Measurements from ENCODE around the gene CD58. TPM values are rescaled to one million over a fixed set of nuclear protein-coding genes. Genes with fewer than 3 reads are reported as not detected.
A peak's percentile ranks its signal among the peaks of the same experiment; 100 is the strongest.

CD58 gene
- polyA plus RNA-seq, 1 of the 3 experiments (the other 2 are of a cell fraction) = 18.1 TPM

DNA sequence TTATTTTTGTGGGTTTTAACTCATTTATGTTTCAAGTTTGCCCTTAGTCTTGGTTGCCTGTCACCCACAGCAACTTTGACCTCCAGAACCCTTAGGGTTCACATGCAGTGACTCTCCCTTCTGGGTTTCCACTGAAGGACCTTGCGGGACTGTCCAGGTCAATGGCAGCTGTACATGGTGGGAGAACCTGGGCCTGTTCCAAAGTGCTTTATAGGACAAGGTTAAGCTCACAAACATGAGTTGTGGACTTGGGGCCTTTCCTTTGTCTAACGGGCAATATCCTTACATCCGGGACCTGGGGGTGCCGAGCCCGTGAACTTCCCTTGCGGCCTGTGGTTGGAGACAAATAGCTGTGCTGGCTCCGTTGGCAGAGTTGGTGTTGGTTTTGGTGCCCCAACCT is 77.8 kb downstream of the CD58 start:
- POLR2A ChIA-PET = interaction anchor here (1.1 kb wide), 1 partner anchor 354 kb away, joined by 3 read pairs; no protein-coding TSS in a partner anchor

DNA sequence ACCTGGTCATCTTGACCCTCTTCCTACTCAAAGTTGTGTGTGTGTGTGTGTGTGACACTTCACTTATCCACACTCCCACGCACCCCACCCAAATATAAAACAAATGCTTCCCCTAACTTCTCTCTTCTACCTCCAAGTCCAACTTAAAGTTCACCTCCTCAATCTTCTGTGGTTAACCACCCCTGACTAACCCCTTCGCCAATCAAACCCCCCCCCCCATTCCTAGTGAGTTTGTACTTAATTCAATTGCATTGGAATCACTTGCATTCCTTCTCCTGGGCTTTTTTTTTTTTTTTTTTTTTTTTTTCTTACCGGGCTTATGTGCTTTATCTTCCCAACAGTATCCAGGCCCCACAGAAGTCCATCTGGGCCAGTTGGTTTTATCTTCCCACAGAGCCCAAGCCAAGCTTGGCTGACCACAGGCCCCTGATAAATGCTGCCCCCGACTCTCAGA is 78.4 kb downstream of the CD58 start:
- Histone ChIP-seq H3K4me3 (ENCODE audit: low read depth in 2 of 2, low read length in 1 of 2) (no peak overlapping the region), H3K9ac (no peak overlapping the region), H3K9me3 (no peaks in the 10 kb centered on the region), H4K20me1 (ENCODE audit: insufficient read depth) (no peaks in the 10 kb centered on the region), H3K27ac (ENCODE audit: low read depth in 2 of 2, low read length in 1 of 2) (peak overlapping the region in 1 of 2 experiments; percentile 38; a peak in 2 of 4 replicates), H3K4me2 (no peak overlapping the region), H3K27me3 (ENCODE audit: insufficient read depth) (no peaks in the 10 kb centered on the region), H3K4me1 (ENCODE audit: control insufficient read depth in 1 of 2, insufficient read depth in 2 of 2, low read depth in 1 of 2, low read length in 1 of 2) (peaks cover 15 to 47% of the 10 kb centered on the region in 2 experiments; a peak in 3 of 4 replicates), H3F3A (replicated peaks; ENCODE audit: insufficient read depth) (peaks cover 8% of the 10 kb centered on the region), H2AFZ (ENCODE audit: low read depth) (no peak overlapping the region), H3K79me2 (ENCODE audit: insufficient read depth) (no peaks in the 10 kb centered on the region), H3K9me2 (no peaks in the 10 kb centered on the region), H3K36me3 (replicated peaks in 1 of 2; ENCODE audit: control insufficient read depth in 1 of 2, insufficient read depth in 2 of 2, low read length in 1 of 2) (no peaks in the 10 kb centered on the region)
- DNase-seq = peak; percentile 34
- CTCF ChIA-PET = interaction anchor here (0.9 to 29.6 kb wide), 7 partner anchors 8 to 346 kb away, joined by 3 to 1099 read pairs (median 3); no protein-coding TSS in a partner anchor
- POLR2A ChIA-PET = no interaction called here
- 42% methylated on average over 4 of the region's 4 CpGs for WGBS (ENCODE audit: low lambda C conversion rate)
- no peak for TF ChIP-seq SIN3A (IDR thresholded peaks at IDR 0.05; ENCODE audit: borderline replicate concordance, low read depth, low read length)
- TF ChIP-seq, protein P1, sequence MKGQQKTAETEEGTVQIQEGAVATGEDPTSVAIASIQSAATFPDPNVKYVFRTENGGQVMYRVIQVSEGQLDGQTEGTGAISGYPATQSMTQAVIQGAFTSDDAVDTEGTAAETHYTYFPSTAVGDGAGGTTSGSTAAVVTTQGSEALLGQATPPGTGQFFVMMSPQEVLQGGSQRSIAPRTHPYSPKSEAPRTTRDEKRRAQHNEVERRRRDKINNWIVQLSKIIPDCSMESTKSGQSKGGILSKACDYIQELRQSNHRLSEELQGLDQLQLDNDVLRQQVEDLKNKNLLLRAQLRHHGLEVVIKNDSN (IDR thresholded peaks at IDR 0.05; ENCODE audit: borderline replicate concordance, low read depth) = no peak
- TF ChIP-seq CHD2 (IDR thresholded peaks at IDR 0.05; ENCODE audit: low read length, partially characterized antibody) = no peak
- TF ChIP-seq, protein P2, sequence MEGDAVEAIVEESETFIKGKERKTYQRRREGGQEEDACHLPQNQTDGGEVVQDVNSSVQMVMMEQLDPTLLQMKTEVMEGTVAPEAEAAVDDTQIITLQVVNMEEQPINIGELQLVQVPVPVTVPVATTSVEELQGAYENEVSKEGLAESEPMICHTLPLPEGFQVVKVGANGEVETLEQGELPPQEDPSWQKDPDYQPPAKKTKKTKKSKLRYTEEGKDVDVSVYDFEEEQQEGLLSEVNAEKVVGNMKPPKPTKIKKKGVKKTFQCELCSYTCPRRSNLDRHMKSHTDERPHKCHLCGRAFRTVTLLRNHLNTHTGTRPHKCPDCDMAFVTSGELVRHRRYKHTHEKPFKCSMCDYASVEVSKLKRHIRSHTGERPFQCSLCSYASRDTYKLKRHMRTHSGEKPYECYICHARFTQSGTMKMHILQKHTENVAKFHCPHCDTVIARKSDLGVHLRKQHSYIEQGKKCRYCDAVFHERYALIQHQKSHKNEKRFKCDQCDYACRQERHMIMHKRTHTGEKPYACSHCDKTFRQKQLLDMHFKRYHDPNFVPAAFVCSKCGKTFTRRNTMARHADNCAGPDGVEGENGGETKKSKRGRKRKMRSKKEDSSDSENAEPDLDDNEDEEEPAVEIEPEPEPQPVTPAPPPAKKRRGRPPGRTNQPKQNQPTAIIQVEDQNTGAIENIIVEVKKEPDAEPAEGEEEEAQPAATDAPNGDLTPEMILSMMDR (IDR thresholded peaks at IDR 0.05) = no peak
- TF ChIP-seq, protein P3, sequence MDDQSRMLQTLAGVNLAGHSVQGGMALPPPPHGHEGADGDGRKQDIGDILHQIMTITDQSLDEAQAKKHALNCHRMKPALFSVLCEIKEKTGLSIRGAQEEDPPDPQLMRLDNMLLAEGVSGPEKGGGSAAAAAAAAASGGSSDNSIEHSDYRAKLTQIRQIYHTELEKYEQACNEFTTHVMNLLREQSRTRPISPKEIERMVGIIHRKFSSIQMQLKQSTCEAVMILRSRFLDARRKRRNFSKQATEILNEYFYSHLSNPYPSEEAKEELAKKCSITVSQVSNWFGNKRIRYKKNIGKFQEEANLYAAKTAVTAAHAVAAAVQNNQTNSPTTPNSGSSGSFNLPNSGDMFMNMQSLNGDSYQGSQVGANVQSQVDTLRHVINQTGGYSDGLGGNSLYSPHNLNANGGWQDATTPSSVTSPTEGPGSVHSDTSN (IDR thresholded peaks at IDR 0.05) = no peak
- TF ChIP-seq NFIC (IDR thresholded peaks at IDR 0.05; ENCODE audit: borderline replicate concordance) = no peak
- TF ChIP-seq EP300 (IDR thresholded peaks at IDR 0.05; ENCODE audit: borderline replicate concordance in 1 of 2, low read depth in 1 of 2, low read length in 1 of 2) = no peak
- no peak for TF ChIP-seq RCOR1 (IDR thresholded peaks at IDR 0.05; ENCODE audit: low read length)
- no peak for TF ChIP-seq TCF12 (IDR thresholded peaks at IDR 0.05)

More for the DNA sequence above, 77.8 kb downstream of the CD58 start:
- Histone ChIP-seq H3K9ac (no peak overlapping the region), H3K27ac (ENCODE audit: low read depth in 2 of 2, low read length in 1 of 2) (peak overlapping the region in 1 of 2 experiments; percentile 26; a peak in 1 of 4 replicates), H2AFZ (ENCODE audit: low read depth) (no peak overlapping the region), H3K4me1 (ENCODE audit: control insufficient read depth in 1 of 2, insufficient read depth in 2 of 2, low read depth in 1 of 2, low read length in 1 of 2) (peaks cover 15 to 49% of the 10 kb centered on the region in 2 experiments; a peak in 3 of 4 replicates), H3K79me2 (ENCODE audit: insufficient read depth) (no peaks in the 10 kb centered on the region), H3K4me3 (ENCODE audit: low read depth in 2 of 2, low read length in 1 of 2) (no peak overlapping the region), H3K36me3 (replicated peaks in 1 of 2; ENCODE audit: control insufficient read depth in 1 of 2, insufficient read depth in 2 of 2, low read length in 1 of 2) (no peaks in the 10 kb centered on the region), H3K4me2 (no peak overlapping the region), H3K9me3 (no peaks in the 10 kb centered on the region), H4K20me1 (ENCODE audit: insufficient read depth) (no peaks in the 10 kb centered on the region), H3F3A (replicated peaks; ENCODE audit: insufficient read depth) (peaks cover 8% of the 10 kb centered on the region), H3K27me3 (ENCODE audit: insufficient read depth) (no peaks in the 10 kb centered on the region), H3K9me2 (no peaks in the 10 kb centered on the region)
- no peak for TF ChIP-seq RAD21 (IDR thresholded peaks at IDR 0.05; ENCODE audit: low read length)
- TF ChIP-seq MEF2A (IDR thresholded peaks at IDR 0.05; ENCODE audit: borderline replicate concordance, low read depth) = no peak
- no peak for TF ChIP-seq GATA2 (CRISPR knock-in tag; IDR thresholded peaks at IDR 0.05)
- TF ChIP-seq, protein P4, sequence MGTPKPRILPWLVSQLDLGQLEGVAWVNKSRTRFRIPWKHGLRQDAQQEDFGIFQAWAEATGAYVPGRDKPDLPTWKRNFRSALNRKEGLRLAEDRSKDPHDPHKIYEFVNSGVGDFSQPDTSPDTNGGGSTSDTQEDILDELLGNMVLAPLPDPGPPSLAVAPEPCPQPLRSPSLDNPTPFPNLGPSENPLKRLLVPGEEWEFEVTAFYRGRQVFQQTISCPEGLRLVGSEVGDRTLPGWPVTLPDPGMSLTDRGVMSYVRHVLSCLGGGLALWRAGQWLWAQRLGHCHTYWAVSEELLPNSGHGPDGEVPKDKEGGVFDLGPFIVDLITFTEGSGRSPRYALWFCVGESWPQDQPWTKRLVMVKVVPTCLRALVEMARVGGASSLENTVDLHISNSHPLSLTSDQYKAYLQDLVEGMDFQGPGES (IDR thresholded peaks at IDR 0.05; ENCODE audit: low read depth, low read length) = no peak
- no peak for TF ChIP-seq SIN3A (IDR thresholded peaks at IDR 0.05; ENCODE audit: borderline replicate concordance, low read depth, low read length)
- TF ChIP-seq, protein P5, sequence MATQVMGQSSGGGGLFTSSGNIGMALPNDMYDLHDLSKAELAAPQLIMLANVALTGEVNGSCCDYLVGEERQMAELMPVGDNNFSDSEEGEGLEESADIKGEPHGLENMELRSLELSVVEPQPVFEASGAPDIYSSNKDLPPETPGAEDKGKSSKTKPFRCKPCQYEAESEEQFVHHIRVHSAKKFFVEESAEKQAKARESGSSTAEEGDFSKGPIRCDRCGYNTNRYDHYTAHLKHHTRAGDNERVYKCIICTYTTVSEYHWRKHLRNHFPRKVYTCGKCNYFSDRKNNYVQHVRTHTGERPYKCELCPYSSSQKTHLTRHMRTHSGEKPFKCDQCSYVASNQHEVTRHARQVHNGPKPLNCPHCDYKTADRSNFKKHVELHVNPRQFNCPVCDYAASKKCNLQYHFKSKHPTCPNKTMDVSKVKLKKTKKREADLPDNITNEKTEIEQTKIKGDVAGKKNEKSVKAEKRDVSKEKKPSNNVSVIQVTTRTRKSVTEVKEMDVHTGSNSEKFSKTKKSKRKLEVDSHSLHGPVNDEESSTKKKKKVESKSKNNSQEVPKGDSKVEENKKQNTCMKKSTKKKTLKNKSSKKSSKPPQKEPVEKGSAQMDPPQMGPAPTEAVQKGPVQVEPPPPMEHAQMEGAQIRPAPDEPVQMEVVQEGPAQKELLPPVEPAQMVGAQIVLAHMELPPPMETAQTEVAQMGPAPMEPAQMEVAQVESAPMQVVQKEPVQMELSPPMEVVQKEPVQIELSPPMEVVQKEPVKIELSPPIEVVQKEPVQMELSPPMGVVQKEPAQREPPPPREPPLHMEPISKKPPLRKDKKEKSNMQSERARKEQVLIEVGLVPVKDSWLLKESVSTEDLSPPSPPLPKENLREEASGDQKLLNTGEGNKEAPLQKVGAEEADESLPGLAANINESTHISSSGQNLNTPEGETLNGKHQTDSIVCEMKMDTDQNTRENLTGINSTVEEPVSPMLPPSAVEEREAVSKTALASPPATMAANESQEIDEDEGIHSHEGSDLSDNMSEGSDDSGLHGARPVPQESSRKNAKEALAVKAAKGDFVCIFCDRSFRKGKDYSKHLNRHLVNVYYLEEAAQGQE (IDR thresholded peaks at IDR 0.05; ENCODE audit: low read depth, low read length) = no peak
- TF ChIP-seq NRF1 (IDR thresholded peaks at IDR 0.05; ENCODE audit: low read depth, low read length) = no peak
- TF ChIP-seq YY1 (IDR thresholded peaks at IDR 0.05; ENCODE audit: low read depth) = no peak
- TF ChIP-seq ELF1 (IDR thresholded peaks at IDR 0.05) = no peak
- TF ChIP-seq NFIC (IDR thresholded peaks at IDR 0.05; ENCODE audit: borderline replicate concordance) = no peak
- no peak for DNase-seq
- WGBS (ENCODE audit: low lambda C conversion rate) = no CpG with 5 or more reads among the region's 7 CpGs
- CTCF ChIA-PET = interaction anchor here (0.9 to 29.6 kb wide), 6 partner anchors 8 to 346 kb away, joined by 3 to 1099 read pairs (median 4); no protein-coding TSS in a partner anchor
